Astrocyte (in vitro differentiated cells and primary cell): ENCODE measurements around the gene FGFBP3. TPM values are rescaled to one million over a fixed set of nuclear protein-coding genes. Genes with fewer than 3 reads are reported as not detected.

ENCODE experiments used
- DNase-seq: peaks from one replicate; pipeline ENCODE4 v3.0.0-alpha.2; 2010; ENCODE audit warnings: low read depth
- FAIRE-seq: peaks from 2 replicates; lab custom pipeline; 2011; peaks lifted over from hg19 to GRCh38; lab: Jason Lieb, UNC
- H2AFZ ChIP-seq: 2 replicates; pipeline ENCODE4 v1.6.0; 2012; ENCODE audit warnings: low read depth, low read length, inconsistent platforms
- H3K27ac ChIP-seq: 2 replicates; pipeline ENCODE4 v1.5.1; 2011; ENCODE audit warnings: low read depth, low read length, inconsistent platforms
- H3K27me3 ChIP-seq: 2 replicates; pipeline ENCODE4 v1.6.0; 2011; ENCODE audit warnings: low read length, inconsistent platforms; ENCODE audit not compliant: insufficient read depth
- H3K36me3 ChIP-seq: 2 replicates; pipeline ENCODE4 v1.5.1; 2011; ENCODE audit warnings: low read length, inconsistent platforms; ENCODE audit not compliant: insufficient read depth
- H3K4me1 ChIP-seq: 2 replicates; pipeline ENCODE4 v1.5.1; 2011; ENCODE audit warnings: low read length, inconsistent platforms; ENCODE audit not compliant: insufficient read depth
- H3K4me2 ChIP-seq: 2 replicates; pipeline ENCODE4 v1.6.0; 2012; ENCODE audit warnings: low read length, inconsistent platforms
- H3K4me3 ChIP-seq: 2 replicates; pipeline ENCODE4 v1.5.1; 2011; ENCODE audit warnings: low read depth, mild to moderate bottlenecking, low read length, inconsistent platforms; ENCODE audit not compliant: insufficient read depth
- H3K79me2 ChIP-seq: 2 replicates; pipeline ENCODE4 v1.6.0; 2012; ENCODE audit warnings: mild to moderate bottlenecking, low read length, inconsistent platforms; ENCODE audit not compliant: insufficient read depth
- H3K9ac ChIP-seq: 2 replicates; pipeline ENCODE4 v1.6.0; 2012; ENCODE audit warnings: mild to moderate bottlenecking, low read length, inconsistent platforms
- H3K9me3 ChIP-seq: 2 replicates; pipeline ENCODE4 v1.5.1; 2012; ENCODE audit warnings: low read depth, mild to moderate bottlenecking, low read length, inconsistent platforms; ENCODE audit not compliant: insufficient read depth
- H4K20me1 ChIP-seq: 2 replicates; pipeline ENCODE4 v1.6.0; 2012; ENCODE audit warnings: low read length, inconsistent platforms; ENCODE audit not compliant: insufficient read depth
- H3K27ac Mint-ChIP-seq: one replicate; pipeline ENCODE4 v1.8.0; 2021; ENCODE audit warnings: mild to moderate bottlenecking, mixed read lengths; ENCODE audit not compliant: unreplicated experiment
- H3K27me3 Mint-ChIP-seq: one replicate; pipeline ENCODE4 v1.8.0; 2021; ENCODE audit warnings: low read depth, mixed read lengths; ENCODE audit not compliant: unreplicated experiment
- H3K36me3 Mint-ChIP-seq: one replicate; pipeline ENCODE4 v1.8.0; 2021; ENCODE audit warnings: low read depth, mixed read lengths; ENCODE audit not compliant: unreplicated experiment
- H3K4me1 Mint-ChIP-seq: one replicate; pipeline ENCODE4 v1.8.0; 2021; ENCODE audit warnings: low read depth, mixed read lengths; ENCODE audit not compliant: unreplicated experiment
- H3K4me3 Mint-ChIP-seq: one replicate; pipeline ENCODE4 v1.8.0; 2021; ENCODE audit warnings: mild to moderate bottlenecking, moderate library complexity, mixed read lengths; ENCODE audit not compliant: unreplicated experiment
- H3K9me3 Mint-ChIP-seq: one replicate; pipeline ENCODE4 v1.8.0; 2021; ENCODE audit warnings: mild to moderate bottlenecking, mixed read lengths; ENCODE audit not compliant: unreplicated experiment
- CTCF ChIP-seq: IDR thresholded peaks from 2 replicates; pipeline ENCODE4 v1.5.1; 2011; ENCODE audit warnings: low read depth, mild to moderate bottlenecking, inconsistent platforms, low read length, moderate library complexity; ENCODE audit not compliant: insufficient read depth
- EZH2 ChIP-seq: IDR thresholded peaks from 2 replicates; pipeline ENCODE4 v1.6.1; 2012; ENCODE audit warnings: mild to moderate bottlenecking, low read length, inconsistent platforms; ENCODE audit not compliant: insufficient read depth
- total RNA-seq: library from RNA; stranded (reverse); gene quantifications from 2 replicates; pipeline ENCODE4 v1.2.1, GENCODE V29; 2021

Gene FGFBP3
- total RNA-seq, 1 donor from 2014 or later = 3.3 TPM

GRCh38 chr10:91953600-91954160 is 44.4 kb upstream of the FGFBP3 start:
- no peak for TF ChIP-seq CTCF
- TF ChIP-seq EZH2 = no peak
- Mint-ChIP-seq H3K4me3 (no peak overlapping the region), H3K36me3 (peaks cover 11% of the 10 kb centered on the region), H3K27ac (no peak overlapping the region), H3K9me3 (no peaks in the 10 kb centered on the region), H3K27me3 (no peaks in the 10 kb centered on the region), H3K4me1 (peaks cover 10% of the 10 kb centered on the region)
- H3K79me2 ChIP-seq = peaks cover 7% of the 10 kb centered on the region
- H3K9ac ChIP-seq = no peak overlapping the region
- no peak overlapping the region for H3K27ac ChIP-seq
- no peak for DNase-seq
- FAIRE-seq = no peak
- H3K36me3 ChIP-seq = peaks cover 38% of the 10 kb centered on the region
- peaks cover 9% of the 10 kb centered on the region for H4K20me1 ChIP-seq
- H3K4me1 ChIP-seq = no peaks in the 10 kb centered on the region
- H2AFZ ChIP-seq = no peak overlapping the region
- H3K4me3 ChIP-seq = no peak overlapping the region
- H3K27me3 ChIP-seq = no peaks in the 10 kb centered on the region
- H3K4me2 ChIP-seq = no peak overlapping the region
- no peaks in the 10 kb centered on the region for H3K9me3 ChIP-seq

GRCh38 chr10:91944880-91945630 is 35.8 kb upstream of the FGFBP3 start:
- peak; percentile 59 for FAIRE-seq
- H3K4me3 Mint-ChIP-seq = no peak overlapping the region

More at GRCh38 chr10:91944880-91945630, 35.8 kb upstream of the FGFBP3 start:
- peak; percentile 56 for DNase-seq
- peaks cover 13% of the 10 kb centered on the region for H3K4me1 Mint-ChIP-seq
- peaks cover 10% of the 10 kb centered on the region for H3K36me3 ChIP-seq
- H3K27me3 ChIP-seq = no peaks in the 10 kb centered on the region
- H3K4me3 ChIP-seq = no peak overlapping the region
- no peaks in the 10 kb centered on the region for H3K4me1 ChIP-seq
- H3K27ac ChIP-seq = peak overlapping the region; percentile 20
- H4K20me1 ChIP-seq = peaks cover 17% of the 10 kb centered on the region
- H3K27me3 Mint-ChIP-seq = no peaks in the 10 kb centered on the region
- H3K27ac Mint-ChIP-seq = peak overlapping the region; percentile 79
- H3K36me3 Mint-ChIP-seq = peaks cover 4% of the 10 kb centered on the region
- no peaks in the 10 kb centered on the region for H3K9me3 Mint-ChIP-seq
- H3K9ac ChIP-seq = no peak overlapping the region
- H3K4me2 ChIP-seq = no peak overlapping the region
- no peaks in the 10 kb centered on the region for H3K9me3 ChIP-seq
- no peak overlapping the region for H2AFZ ChIP-seq
- H3K79me2 ChIP-seq = peaks cover 38% of the 10 kb centered on the region
- TF ChIP-seq CTCF (no peak), EZH2 (no peak)
